GM12864 (cell line): Measurements from ENCODE around the gene SIL1.

Experiments
- DNase-seq: peaks from one replicate; pipeline ENCODE4 v3.0.0-alpha.2; 2011; ENCODE audit warnings: low read depth
- H3K4me3 ChIP-seq: 2 replicates; pipeline ENCODE4 v1.5.1; 2011; ENCODE audit warnings: mild to moderate bottlenecking, low read depth, low read length, control low read depth
- CTCF ChIP-seq: IDR thresholded peaks from 2 replicates; pipeline ENCODE4 v1.5.1; 2011; ENCODE audit warnings: low read depth, mild to moderate bottlenecking, moderate library complexity, low read length, control low read depth, inconsistent platforms; ENCODE audit errors: missing control alignments

SIL1 gene

GRCh38 chr5:139068060-139068459 is 130.1 kb downstream of the SIL1 start:
- H3K4me3 ChIP-seq = peak overlapping the region; percentile 4; the same call in 1 of the 2 replicates
- DNase-seq = no peak
- TF ChIP-seq CTCF = no peak

- no peak overlapping the region for H3K4me3 ChIP-seq
- DNase-seq = no peak
These were observed 132.9 kb downstream of the SIL1 start for GRCh38 chr5:139065306-139065705.

GRCh38 chr5:139064613-139065012 is 133.6 kb downstream of the SIL1 start:
- DNase-seq = no peak
- TF ChIP-seq CTCF = no peak
- H3K4me3 ChIP-seq = no peak overlapping the region

More at GRCh38 chr5:139065306-139065705, 132.9 kb downstream of the SIL1 start:
- TF ChIP-seq CTCF = no peak

GRCh38 chr5:139063664-139064054 is 134.5 kb downstream of the SIL1 start:
- no peak overlapping the region for H3K4me3 ChIP-seq
- DNase-seq = no peak
- no peak for TF ChIP-seq CTCF

GRCh38 chr5:139062910-139063663 is 135.1 kb downstream of the SIL1 start:
- no peak for TF ChIP-seq CTCF

GRCh38 chr5:139061856-139062255 is 136.3 kb downstream of the SIL1 start:
- H3K4me3 ChIP-seq = no peak overlapping the region
- no peak for DNase-seq
- TF ChIP-seq CTCF = no peak

More at GRCh38 chr5:139062910-139063663, 135.1 kb downstream of the SIL1 start:
- H3K4me3 ChIP-seq = no peak overlapping the region
- no peak for DNase-seq

- no peak for DNase-seq
- TF ChIP-seq CTCF = no peak
- H3K4me3 ChIP-seq = no peak overlapping the region
These were observed 136.9 kb downstream of the SIL1 start for GRCh38 chr5:139061274-139061673.
